WTC11 (cell line): ENCODE data around the gene EVA1A. TPM values are rescaled to one million over a fixed set of nuclear protein-coding genes. Genes with fewer than 3 reads are reported as not detected.

Source experiments
- ATAC-seq: fragments of 200-7000 bp; cut with Tn5 transposase; 2 replicates; pipeline ENCODE4 v1.10.0; 2021; ENCODE audit warnings: mild to moderate bottlenecking, moderate library complexity
- CTCF ChIA-PET: fragments of 300-600 bp; sonication (Branson Sonifier 250); formaldehyde crosslinking; loops from one replicate; lab custom pipeline; 2021; ENCODE audit warnings: antibody characterized with exemption; lab: Charles Lee
- POLR2A ChIA-PET: fragments of 350-600 bp; sonication (Branson Sonifier 250); formaldehyde crosslinking; loops from one replicate; lab custom pipeline; 2021; ENCODE audit warnings: antibody characterized with exemption; lab: Charles Lee
- DNase-seq: peaks from one replicate; pipeline ENCODE4 v3.0.0; 2021; ENCODE audit warnings: low spot score
- H3K27ac Mint-ChIP-seq: 2 replicates; pipeline ENCODE4 v1.8.0; 2021; ENCODE audit warnings: mixed read lengths
- H3K27me3 Mint-ChIP-seq: 2 replicates; pipeline ENCODE4 v1.8.0; 2021; ENCODE audit warnings: low read depth, mild to moderate bottlenecking, moderate library complexity, mixed read lengths
- H3K36me3 Mint-ChIP-seq: 2 replicates; pipeline ENCODE4 v1.8.0; 2021; ENCODE audit warnings: mixed read lengths
- H3K4me1 Mint-ChIP-seq: 2 replicates; pipeline ENCODE4 v1.8.0; 2022; ENCODE audit warnings: mixed read lengths
- H3K4me3 Mint-ChIP-seq: 2 replicates; pipeline ENCODE4 v1.8.0; 2021; ENCODE audit warnings: mild to moderate bottlenecking, moderate library complexity, mixed read lengths
- H3K9me3 Mint-ChIP-seq: 2 replicates; pipeline ENCODE4 v1.8.0; 2021; ENCODE audit warnings: mixed read lengths
- AR ChIP-seq: fragments of 250-450 bp; sonication (Bioruptor Pico); IDR thresholded peaks from 2 replicates; pipeline ENCODE4 v1.9.0; 2021; ENCODE audit warnings: mild to moderate bottlenecking
- ATF6 ChIP-seq: sonication (generic); formaldehyde crosslinking; IDR thresholded peaks from 2 replicates; pipeline ENCODE4 v1.8.1; 2023; ENCODE audit warnings: mild to moderate bottlenecking, missing genetic modification reagents
- CREM ChIP-seq: sonication (generic); formaldehyde crosslinking; IDR thresholded peaks from 2 replicates; pipeline ENCODE4 v1.8.1; 2022; ENCODE audit warnings: mild to moderate bottlenecking, missing genetic modification reagents, moderate library complexity
- ESRRA ChIP-seq: sonication (generic); formaldehyde crosslinking; IDR thresholded peaks from 2 replicates; pipeline ENCODE4 v1.8.1; 2022; ENCODE audit warnings: mild to moderate bottlenecking, missing genetic modification reagents, borderline replicate concordance
- ETV6 ChIP-seq: sonication (generic); formaldehyde crosslinking; IDR thresholded peaks from 2 replicates; pipeline ENCODE4 v1.8.1; 2022; ENCODE audit warnings: mild to moderate bottlenecking, missing genetic modification reagents
- FOXK1 ChIP-seq: sonication (generic); formaldehyde crosslinking; IDR thresholded peaks from 2 replicates; pipeline ENCODE4 v1.8.0; 2022; ENCODE audit warnings: mild to moderate bottlenecking, moderate library complexity, missing genetic modification reagents
- FOXP4 ChIP-seq: sonication (generic); formaldehyde crosslinking; IDR thresholded peaks from 2 replicates; pipeline ENCODE4 v1.8.0; 2022; ENCODE audit warnings: mild to moderate bottlenecking, missing genetic modification reagents
- GABPB1 ChIP-seq: sonication (generic); formaldehyde crosslinking; IDR thresholded peaks from 2 replicates; pipeline ENCODE4 v1.8.1; 2023; ENCODE audit warnings: mild to moderate bottlenecking, missing genetic modification reagents
- IRF1 ChIP-seq: sonication (generic); formaldehyde crosslinking; IDR thresholded peaks from 2 replicates; pipeline ENCODE4 v1.8.0; 2023; ENCODE audit warnings: missing genetic modification reagents
- IRF2 ChIP-seq: sonication (generic); formaldehyde crosslinking; IDR thresholded peaks from 2 replicates; pipeline ENCODE4 v1.8.0; 2022; ENCODE audit warnings: low read depth, missing genetic modification reagents, borderline replicate concordance
- MXD4 ChIP-seq: fragments of 250-450 bp; sonication (Bioruptor Pico); IDR thresholded peaks from 2 replicates; pipeline ENCODE4 v1.8.0; 2021; ENCODE audit warnings: mild to moderate bottlenecking, moderate library complexity, borderline replicate concordance
- MYBL2 ChIP-seq: sonication (generic); formaldehyde crosslinking; IDR thresholded peaks from 2 replicates; pipeline ENCODE4 v1.8.1; 2023; ENCODE audit warnings: mild to moderate bottlenecking, moderate library complexity, missing genetic modification reagents
- NFE2L1 ChIP-seq: sonication (generic); formaldehyde crosslinking; IDR thresholded peaks from 2 replicates; pipeline ENCODE4 v1.8.1; 2023; ENCODE audit warnings: missing genetic modification reagents
- NR2C2 ChIP-seq: sonication (generic); formaldehyde crosslinking; IDR thresholded peaks from 2 replicates; pipeline ENCODE4 v1.8.0; 2022; ENCODE audit warnings: mild to moderate bottlenecking, missing genetic modification reagents
- PREB ChIP-seq: sonication (generic); formaldehyde crosslinking; IDR thresholded peaks from 2 replicates; pipeline ENCODE4 v1.8.1; 2022; ENCODE audit warnings: mild to moderate bottlenecking, missing genetic modification reagents, moderate library complexity, borderline replicate concordance
- RELA ChIP-seq: sonication (generic); formaldehyde crosslinking; IDR thresholded peaks from 2 replicates; pipeline ENCODE4 v1.8.1; 2022; ENCODE audit warnings: missing genetic modification reagents, mild to moderate bottlenecking, borderline replicate concordance
- SMAD4 ChIP-seq: sonication (generic); formaldehyde crosslinking; IDR thresholded peaks from 2 replicates; pipeline ENCODE4 v1.8.0; 2022; ENCODE audit warnings: mild to moderate bottlenecking, missing genetic modification reagents
- STAT6 ChIP-seq: sonication (generic); formaldehyde crosslinking; conservative IDR thresholded peaks from 2 replicates; pipeline ENCODE4 v1.8.1; 2023; ENCODE audit warnings: mild to moderate bottlenecking, low read depth, missing genetic modification reagents, moderate library complexity
- USF1 ChIP-seq: sonication (generic); formaldehyde crosslinking; IDR thresholded peaks from 2 replicates; pipeline ENCODE4 v1.8.0; 2022; ENCODE audit warnings: mild to moderate bottlenecking, missing genetic modification reagents
- ZNF232 ChIP-seq: sonication (generic); formaldehyde crosslinking; IDR thresholded peaks from 2 replicates; pipeline ENCODE4 v1.8.0; 2022; ENCODE audit warnings: mild to moderate bottlenecking, missing genetic modification reagents
- ZNF263 ChIP-seq: sonication (generic); formaldehyde crosslinking; IDR thresholded peaks from 2 replicates; pipeline ENCODE4 v1.8.1; 2022; ENCODE audit warnings: low read depth, mild to moderate bottlenecking, moderate library complexity, missing genetic modification reagents
- ZNF317 ChIP-seq: sonication (generic); formaldehyde crosslinking; IDR thresholded peaks from 2 replicates; pipeline ENCODE4 v1.8.1; 2023; ENCODE audit warnings: low read depth, mild to moderate bottlenecking, moderate library complexity, missing genetic modification reagents, borderline replicate concordance
- ZNF671 ChIP-seq: fragments of 250-450 bp; sonication (Bioruptor Pico); IDR thresholded peaks from 2 replicates; pipeline ENCODE4 v1.8.0; 2021; ENCODE audit warnings: mild to moderate bottlenecking
- total RNA-seq: library from RNA; stranded (reverse); gene quantifications from 3 replicates; pipeline ENCODE4 v1.2.3, GENCODE V29; 2021

Gene EVA1A
- total RNA-seq, 1 experiment from 2014 or later: 4.1 TPM

GRCh38 chr2:75500633-75501032 lies 60.1 kb downstream of the EVA1A start:
- H3K27me3 Mint-ChIP-seq: no peaks in the 10 kb centered on the region
- DNase-seq (no peak), ATAC-seq (no peak)
- no peak for TF ChIP-seq RELA (CRISPR knock-in tag)
- no peak for TF ChIP-seq ESRRA (CRISPR knock-in tag)
- TF ChIP-seq IRF1 (CRISPR knock-in tag): no peak
- no peak for TF ChIP-seq IRF2
- TF ChIP-seq MXD4 (CRISPR knock-in tag): no peak
- TF ChIP-seq ETV6: no peak
- TF ChIP-seq ZNF671 (CRISPR knock-in tag): no peak
- TF ChIP-seq CREM (CRISPR knock-in tag): no peak
- TF ChIP-seq MYBL2 (CRISPR knock-in tag): no peak
- TF ChIP-seq NR2C2: no peak
- TF ChIP-seq AR: no peak
- TF ChIP-seq SMAD4: no peak
- ChIA-PET CTCF (no interaction called here), POLR2A (no interaction called here)
- H3K4me1 Mint-ChIP-seq: peaks cover 6% of the 10 kb centered on the region
- H3K27ac Mint-ChIP-seq: no peak overlapping the region
- no peak overlapping the region for H3K4me3 Mint-ChIP-seq
- no peaks in the 10 kb centered on the region for H3K36me3 Mint-ChIP-seq
- H3K9me3 Mint-ChIP-seq: no peaks in the 10 kb centered on the region

- POLR2A ChIA-PET: no interaction called here
- no peak for ATAC-seq
- Mint-ChIP-seq H3K4me1 (peaks cover 6% of the 10 kb centered on the region), H3K27ac (no peak overlapping the region), H3K4me3 (no peak overlapping the region), H3K27me3 (no peaks in the 10 kb centered on the region), H3K9me3 (no peaks in the 10 kb centered on the region), H3K36me3 (no peaks in the 10 kb centered on the region)
- no peak for DNase-seq
- TF ChIP-seq ZNF232 (CRISPR knock-in tag) (no peak), ZNF263 (CRISPR knock-in tag) (no peak), ATF6 (no peak), FOXK1 (CRISPR knock-in tag) (no peak), GABPB1 (CRISPR knock-in tag) (0 out of 2 replicates have a peak, but pooled peaks have one; percentile 29), PREB (CRISPR knock-in tag) (no peak)
- CTCF ChIA-PET: no interaction called here
Measured at GRCh38 chr2:75499534-75499933, 61.2 kb downstream of the EVA1A start.

- Mint-ChIP-seq H3K4me1 (peaks cover 6% of the 10 kb centered on the region), H3K27ac (no peak overlapping the region), H3K27me3 (no peaks in the 10 kb centered on the region), H3K9me3 (no peaks in the 10 kb centered on the region), H3K36me3 (no peaks in the 10 kb centered on the region), H3K4me3 (no peak overlapping the region)
- POLR2A ChIA-PET: no interaction called here
- DNase-seq (no peak), ATAC-seq (no peak)
- CTCF ChIA-PET: no interaction called here
- TF ChIP-seq ZNF317 (CRISPR knock-in tag) (no peak), FOXP4 (CRISPR knock-in tag) (no peak), NFE2L1 (CRISPR knock-in tag) (no peak), STAT6 (CRISPR knock-in tag) (no peak), USF1 (no peak)
Measured at GRCh38 chr2:75498907-75499306, 61.8 kb downstream of the EVA1A start.
